BLaER1 treated with 17β-estradiol and CSF1 and Interleukin-3, amounts not matched to agents 10 nM and 100 nM (cell line): Measurements from ENCODE around the gene LHFPL2.

ENCODE experiments used
- H3K27ac ChIP-seq, 11 experiments: shearing (Covaris generic); formaldehyde crosslinking; 2 replicates each; pipeline ENCODE4 v1.8.1; 2022
- H3K27me3 ChIP-seq, 11 experiments: shearing (Covaris generic); formaldehyde crosslinking; 2 replicates each; pipeline ENCODE4 v1.8.1; 2022
- H3K36me3 ChIP-seq, 11 experiments: shearing (Covaris generic); formaldehyde crosslinking; 2 replicates each; pipeline ENCODE4 v1.8.1; 2022
- H3K4me1 ChIP-seq, 10 experiments: shearing (Covaris generic); formaldehyde crosslinking; 2 replicates each; pipeline ENCODE4 v1.8.1; 2022
- H3K4me2 ChIP-seq, 11 experiments: shearing (Covaris generic); formaldehyde crosslinking; 2 replicates each; pipeline ENCODE4 v1.8.1; 2022
- H3K4me3 ChIP-seq, 10 experiments: shearing (Covaris generic); formaldehyde crosslinking; 2 replicates each; pipeline ENCODE4 v1.8.1; 2022
- H3K9ac ChIP-seq, 11 experiments: shearing (Covaris generic); formaldehyde crosslinking; 2 replicates each; pipeline ENCODE4 v1.8.1; 2022
- H3K9me3 ChIP-seq, 11 experiments: shearing (Covaris generic); formaldehyde crosslinking; replicated peaks in 1 of 11; 2 replicates each; pipeline ENCODE4 v1.8.1; 2022
- H4K20me1 ChIP-seq, 11 experiments: shearing (Covaris generic); formaldehyde crosslinking; 2 replicates each; pipeline ENCODE4 v1.8.1; 2022
- Cebpa-rat ChIP-seq, 11 experiments: shearing (Covaris generic); IDR thresholded peaks; 2 replicates each; pipeline ENCODE4 v1.8.1; 2022

LHFPL2 gene

DNA sequence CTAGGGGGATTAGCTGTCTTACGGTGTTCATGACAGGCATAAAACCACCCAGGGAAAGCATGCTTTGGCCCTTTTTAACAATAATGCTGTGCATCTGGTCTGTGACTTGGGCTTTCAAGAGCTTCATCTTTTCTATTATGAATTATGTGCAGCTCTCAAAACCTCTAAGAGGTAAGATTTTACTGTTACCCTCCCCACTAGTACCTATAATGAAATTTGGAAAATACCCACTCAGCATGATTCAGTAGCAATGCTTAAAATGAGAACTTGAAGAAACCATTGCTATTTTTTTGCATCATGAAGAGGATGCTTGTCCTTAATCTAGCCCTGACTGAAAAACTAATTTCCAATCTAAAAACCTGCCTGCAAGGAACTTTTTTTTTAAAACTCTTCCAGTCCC is 5.8 kb upstream of the LHFPL2 start:
- no peaks in the 10 kb centered on the region for H3K9me3 ChIP-seq
- H4K20me1 ChIP-seq: no peaks in the 10 kb centered on the region
- H3K9ac ChIP-seq: no peak overlapping the region
- H3K36me3 ChIP-seq: no peaks in the 10 kb centered on the region
- peaks cover 0 to 1% (median under 1%) of the 10 kb centered on the region in 11 experiments; a peak in 11 of 22 replicates for H3K27me3 ChIP-seq
- H3K27ac ChIP-seq: no peak overlapping the region
- H3K4me1 ChIP-seq: peaks cover 0 to 8% (median 1%) of the 10 kb centered on the region in 10 experiments; a peak in 11 of 20 replicates
- no peak overlapping the region for H3K4me3 ChIP-seq
- H3K4me2 ChIP-seq: no peak overlapping the region
- no peak for TF ChIP-seq Cebpa-rat (IDR thresholded peaks at IDR 0.05)

DNA sequence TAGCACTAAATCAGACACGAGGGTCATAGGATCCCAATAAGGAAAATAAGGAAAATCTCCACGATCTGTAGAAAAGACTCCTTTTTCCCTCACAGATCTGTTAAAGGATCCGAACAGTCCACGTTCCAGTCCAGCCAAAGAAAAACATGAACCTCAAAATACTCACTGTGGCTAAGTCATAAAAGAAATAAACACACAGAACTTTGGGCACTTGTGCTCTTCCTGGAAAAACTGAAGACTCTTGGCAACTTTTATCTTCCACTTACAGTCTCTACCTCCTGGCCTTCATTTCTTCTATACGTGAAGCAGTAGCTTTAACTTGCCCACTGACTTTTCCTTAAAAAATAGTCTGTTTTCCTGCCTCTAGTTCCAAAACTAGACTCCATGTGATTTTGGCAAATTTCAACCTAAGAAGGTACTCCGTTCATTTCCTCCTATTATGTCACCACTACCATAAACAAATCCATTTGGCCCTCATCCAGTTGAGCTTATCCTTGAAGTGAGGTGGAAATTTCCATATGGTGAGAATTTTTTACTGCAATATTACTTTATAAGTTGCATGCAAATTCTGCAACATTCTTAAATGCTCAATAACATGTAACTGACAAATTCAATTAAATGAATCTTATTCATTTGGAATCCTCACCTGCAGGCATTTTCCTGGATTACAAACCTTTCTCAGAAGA is 5.3 kb upstream of the LHFPL2 start:
- Histone ChIP-seq H3K27ac (no peak overlapping the region), H3K4me2 (no peak overlapping the region), H3K9me3 (no peaks in the 10 kb centered on the region), H3K4me1 (peaks cover 0 to 4% (median 3%) of the 10 kb centered on the region in 10 experiments; a peak in 4 of 20 replicates), H3K9ac (no peak overlapping the region), H3K36me3 (no peaks in the 10 kb centered on the region), H3K4me3 (no peak overlapping the region), H4K20me1 (no peaks in the 10 kb centered on the region), H3K27me3 (peaks cover 0 to 7% (median 6%) of the 10 kb centered on the region in 11 experiments; a peak in 16 of 22 replicates)
- no peak for TF ChIP-seq Cebpa-rat (IDR thresholded peaks at IDR 0.05)

DNA sequence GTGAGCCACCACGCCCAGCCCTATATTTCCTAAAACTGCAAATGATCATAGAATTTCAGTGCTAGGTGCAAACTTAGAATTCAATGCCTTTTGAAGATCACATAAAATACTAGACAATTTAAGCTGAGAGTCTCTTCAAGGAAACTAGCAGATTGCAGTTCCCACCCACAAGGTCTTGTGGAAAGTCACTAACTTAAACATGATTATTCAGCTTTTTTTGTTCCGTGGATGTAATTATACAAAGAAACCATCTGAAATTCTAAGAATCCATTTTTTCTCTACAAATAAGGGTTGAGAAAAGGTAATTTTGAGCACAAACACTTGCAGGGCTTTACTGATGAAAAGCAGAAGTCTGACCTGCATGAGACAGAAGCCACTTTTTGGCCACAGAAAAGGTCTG is 4.5 kb upstream of the LHFPL2 start:
- no peaks in the 10 kb centered on the region for H3K9me3 ChIP-seq
- no peak overlapping the region for H3K9ac ChIP-seq
- H3K27me3 ChIP-seq: peaks cover 0 to 15% (median 13%) of the 10 kb centered on the region in 11 experiments; a peak in 17 of 22 replicates
- H3K27ac ChIP-seq: no peak overlapping the region
- no peak for TF ChIP-seq Cebpa-rat (IDR thresholded peaks at IDR 0.05)
- peaks cover 0 to 5% (median 4%) of the 10 kb centered on the region in 10 experiments; a peak in 9 of 20 replicates for H3K4me1 ChIP-seq
- H4K20me1 ChIP-seq: no peaks in the 10 kb centered on the region
- H3K4me3 ChIP-seq: no peak overlapping the region
- H3K36me3 ChIP-seq: no peaks in the 10 kb centered on the region
- no peak overlapping the region for H3K4me2 ChIP-seq

DNA sequence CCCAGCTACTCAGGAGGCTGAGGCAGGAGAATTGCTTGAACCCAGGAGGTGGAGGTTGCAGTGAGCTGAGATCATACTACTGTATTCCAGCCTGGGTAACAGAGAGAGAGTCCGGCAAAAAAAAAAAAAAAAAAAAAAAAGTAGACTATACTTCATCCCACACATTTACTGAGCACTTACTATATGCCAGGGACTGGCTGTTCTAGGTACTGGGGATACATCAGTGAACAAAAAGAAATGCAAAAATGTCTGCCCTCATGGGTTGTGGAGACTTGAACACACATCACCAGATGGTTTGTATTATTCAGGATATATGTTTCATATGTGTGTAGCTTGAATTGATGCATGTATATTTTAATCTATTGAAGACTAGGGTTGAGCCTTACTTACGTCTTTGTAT is 2.9 kb upstream of the LHFPL2 start:
- Histone ChIP-seq H3K27ac (no peak overlapping the region), H3K9me3 (no peaks in the 10 kb centered on the region), H3K9ac (no peak overlapping the region), H3K4me1 (peaks cover 7 to 20% (median 15%) of the 10 kb centered on the region in 10 experiments), H3K4me3 (no peak overlapping the region), H3K27me3 (peaks cover 1 to 30% (median 29%) of the 10 kb centered on the region in 11 experiments; a peak in 21 of 22 replicates), H3K4me2 (no peak overlapping the region), H3K36me3 (0 out of 22 replicates have a peak, but pooled peaks cover 0 to under 1% (median 0%) of the 10 kb centered on the region in 11 experiments), H4K20me1 (peaks cover 0 to 9% (median 0%) of the 10 kb centered on the region in 11 experiments; a peak in 3 of 22 replicates)
- no peak for TF ChIP-seq Cebpa-rat (IDR thresholded peaks at IDR 0.05)

DNA sequence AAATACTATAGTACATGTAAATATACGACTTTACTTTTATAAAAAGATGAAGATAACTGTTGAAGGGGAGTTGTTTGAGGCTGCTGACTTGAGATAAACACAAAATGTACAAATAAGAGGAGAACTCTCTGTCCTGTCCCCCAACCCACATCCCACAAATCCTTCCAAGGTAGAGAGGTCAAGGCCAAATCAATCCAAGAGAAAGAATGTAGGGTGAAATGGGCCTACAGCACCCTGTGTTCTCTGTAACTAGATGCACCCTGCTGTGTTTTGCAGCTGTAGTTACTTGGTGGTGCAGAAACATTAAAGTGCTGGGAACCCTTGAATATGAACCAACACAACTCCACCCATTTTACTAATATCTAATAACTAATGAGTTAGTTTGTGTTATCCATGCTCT is 2.0 kb upstream of the LHFPL2 start:
- peaks cover 0 to 11% (median 0%) of the 10 kb centered on the region in 11 experiments; a peak in 4 of 22 replicates for H4K20me1 ChIP-seq
- H3K4me3 ChIP-seq: no peak overlapping the region
- no peak for TF ChIP-seq Cebpa-rat (IDR thresholded peaks at IDR 0.05)
- no peak overlapping the region for H3K4me2 ChIP-seq
- H3K36me3 ChIP-seq: peaks cover 0 to 7% (median 0%) of the 10 kb centered on the region in 11 experiments; a peak in 1 of 22 replicates
- H3K27me3 ChIP-seq: peaks cover 11 to 40% (median 37%) of the 10 kb centered on the region in 11 experiments; a peak in 21 of 22 replicates
- no peaks in the 10 kb centered on the region for H3K9me3 ChIP-seq
- H3K4me1 ChIP-seq: peaks cover 12 to 24% (median 18%) of the 10 kb centered on the region in 10 experiments
- no peak overlapping the region for H3K9ac ChIP-seq
- no peak overlapping the region for H3K27ac ChIP-seq

DNA sequence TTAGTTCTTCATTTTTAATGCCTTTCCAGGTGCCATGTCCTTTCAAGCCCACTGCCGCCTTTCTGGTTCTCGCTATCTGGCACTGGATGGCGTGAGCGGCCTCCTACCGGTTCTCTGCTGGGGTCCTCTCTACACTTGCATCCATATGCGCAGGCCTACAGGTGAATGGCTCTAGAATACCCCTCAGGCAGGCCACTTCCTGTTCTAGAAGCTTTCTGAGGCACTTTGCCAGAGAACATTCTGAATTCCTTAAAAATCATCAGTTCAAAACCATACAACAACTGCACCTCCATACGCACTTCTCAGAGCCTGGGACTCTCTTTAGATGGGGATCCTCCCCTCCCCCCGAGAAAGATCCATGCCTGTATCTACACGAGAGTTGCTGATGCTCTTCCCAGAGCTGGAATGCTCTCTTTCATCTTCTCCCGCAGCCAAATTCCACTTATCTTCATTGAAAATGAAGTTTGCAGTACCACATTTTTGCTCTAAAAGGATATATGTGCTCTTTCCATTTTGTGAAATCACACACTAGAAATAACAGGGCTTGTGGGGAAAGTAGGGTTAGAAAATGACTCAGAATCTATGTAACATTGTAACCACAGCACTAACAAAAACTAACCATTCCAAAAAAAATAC is 1.4 kb upstream of the LHFPL2 start:
- no peak overlapping the region for H3K4me3 ChIP-seq
- no peak overlapping the region for H3K27ac ChIP-seq
- H3K9me3 ChIP-seq: no peaks in the 10 kb centered on the region
- TF ChIP-seq Cebpa-rat (IDR thresholded peaks at IDR 0.05): no peak
- H3K4me2 ChIP-seq: peak overlapping the region in 1 of 11 experiments; percentile 19; a peak in 1 of 22 replicates
- peaks cover 0 to 10% (median 0%) of the 10 kb centered on the region in 11 experiments; a peak in 2 of 22 replicates for H3K36me3 ChIP-seq
- H4K20me1 ChIP-seq: peaks cover 0 to 14% (median 0%) of the 10 kb centered on the region in 11 experiments; a peak in 5 of 22 replicates
- H3K9ac ChIP-seq: no peak overlapping the region
- H3K27me3 ChIP-seq: peaks cover 12 to 41% (median 37%) of the 10 kb centered on the region in 11 experiments; a peak in 21 of 22 replicates
- peaks cover 12 to 26% (median 19%) of the 10 kb centered on the region in 10 experiments for H3K4me1 ChIP-seq

DNA sequence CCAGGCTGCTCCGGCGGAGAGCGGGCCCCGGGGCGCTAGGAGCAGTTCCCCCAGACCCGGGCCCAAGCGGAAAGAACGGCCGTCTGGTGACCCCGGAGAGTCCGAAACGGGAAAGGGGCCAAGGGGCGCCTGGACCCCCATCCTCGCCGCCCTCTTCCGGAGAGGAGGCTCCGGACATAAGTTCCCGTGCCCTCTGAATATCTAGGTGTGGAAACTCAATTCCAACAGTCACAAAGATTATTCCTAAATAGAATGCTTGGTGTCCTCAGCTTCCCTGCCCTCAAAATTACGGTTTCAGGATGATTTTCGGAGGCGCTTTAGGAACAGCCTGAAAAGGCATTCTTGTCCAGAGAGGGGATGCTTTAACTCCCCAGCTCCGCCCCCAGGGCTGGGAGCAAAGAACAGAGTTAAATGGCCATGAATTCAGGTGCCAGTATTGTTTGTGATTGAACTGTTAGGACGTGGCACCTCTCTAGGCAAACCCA is 681 bp upstream of the LHFPL2 start:
- Histone ChIP-seq H3K36me3 (peaks cover 0 to 17% (median 0%) of the 10 kb centered on the region in 11 experiments; a peak in 3 of 22 replicates), H3K4me1 (peaks cover 12 to 33% (median 19%) of the 10 kb centered on the region in 10 experiments), H3K9me3 (no peaks in the 10 kb centered on the region), H3K27ac (peak overlapping the region in 10 of 11 experiments; percentile 9 to 82 (median 57); a peak in 12 of 22 replicates), H4K20me1 (peaks cover 0 to 21% (median 0%) of the 10 kb centered on the region in 11 experiments; a peak in 5 of 22 replicates), H3K4me2 (peak overlapping the region; percentile 89 to 100 (median 97)), H3K9ac (peak overlapping the region; percentile 60 to 89 (median 79); a peak in 21 of 22 replicates), H3K27me3 (peaks cover 12 to 41% (median 37%) of the 10 kb centered on the region in 11 experiments; a peak in 21 of 22 replicates), H3K4me3 (peak overlapping the region; percentile 65 to 92 (median 78))
- no peak for TF ChIP-seq Cebpa-rat (IDR thresholded peaks at IDR 0.05)

DNA sequence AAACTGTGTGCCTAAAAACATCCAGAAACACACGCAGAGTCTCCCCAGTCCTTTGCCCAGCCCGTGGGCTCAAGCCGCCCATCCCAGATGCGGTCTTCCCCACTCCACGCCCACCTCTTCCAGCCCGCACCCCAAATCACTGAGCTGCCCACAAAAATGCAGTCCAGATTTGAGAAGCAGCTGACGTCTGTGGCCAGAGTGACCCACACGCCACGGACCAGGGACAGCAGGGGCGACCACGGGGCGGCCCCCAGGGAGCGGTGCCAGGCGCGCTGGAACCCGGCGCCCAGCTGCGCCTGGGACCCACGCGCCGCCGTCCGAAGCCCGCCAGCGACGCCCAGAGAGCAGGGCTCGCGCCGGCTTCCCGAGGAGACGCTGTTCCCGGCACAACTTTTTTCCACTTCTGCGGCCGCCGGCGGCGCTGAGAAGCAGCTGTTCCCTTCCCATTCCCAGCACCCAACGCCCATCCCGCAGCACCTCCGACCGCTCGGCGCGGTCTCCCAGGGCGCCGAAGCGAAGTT is 674 bp downstream of the LHFPL2 start:
- Histone ChIP-seq H3K4me1 (peaks cover 12 to 42% (median 19%) of the 10 kb centered on the region in 10 experiments), H4K20me1 (peaks cover 0 to 21% (median 0%) of the 10 kb centered on the region in 11 experiments; a peak in 6 of 22 replicates), H3K9ac (peak overlapping the region; percentile 60 to 89 (median 79)), H3K9me3 (no peaks in the 10 kb centered on the region), H3K27ac (peak overlapping the region; percentile 23 to 82 (median 53); a peak in 17 of 22 replicates), H3K4me3 (peak overlapping the region; percentile 65 to 92 (median 78)), H3K4me2 (peak overlapping the region; percentile 89 to 100 (median 97)), H3K27me3 (peaks cover 12 to 41% (median 37%) of the 10 kb centered on the region in 11 experiments; a peak in 21 of 22 replicates), H3K36me3 (peaks cover 0 to 20% (median 0%) of the 10 kb centered on the region in 11 experiments; a peak in 4 of 22 replicates)
- TF ChIP-seq Cebpa-rat (IDR thresholded peaks at IDR 0.05): no peak
